SK-N-SH (cell line): Measurements from ENCODE around the gene CEP152.

Source experiments
- CHD2 ChIP-seq: fragments of 150-350 bp; IDR thresholded peaks from 2 replicates; pipeline ENCODE4 v1.6.1; 2018; ENCODE audit warnings: low read length; ENCODE audit not compliant: partially characterized antibody
- CTCF ChIP-seq: fragments of 200-600 bp; sonication (generic); IDR thresholded peaks from 2 replicates; pipeline ENCODE4 v1.6.1; 2017; ENCODE audit warnings: antibody characterized with exemption, mild to moderate bottlenecking, moderate library complexity
- EZH2phosphoT487 ChIP-seq: fragments of 200-600 bp; sonication (generic); IDR thresholded peaks from 2 replicates; pipeline ENCODE4 v1.6.1; 2017; ENCODE audit warnings: low read depth, mixed run types, mild to moderate bottlenecking, antibody characterized with exemption, moderate library complexity, borderline replicate concordance
- FOXM1 ChIP-seq: IDR thresholded peaks from 2 replicates; pipeline ENCODE4 v1.4.0; 2012; ENCODE audit warnings: low read depth, mild to moderate bottlenecking
- MXI1 ChIP-seq: IDR thresholded peaks from 2 replicates; pipeline ENCODE4 v1.6.1; 2012; ENCODE audit warnings: mild to moderate bottlenecking, low read depth, low read length, improper control_type of control experiment
- NRF1 ChIP-seq: IDR thresholded peaks from 2 replicates; pipeline ENCODE4 v1.6.1; 2012; ENCODE audit warnings: low read depth, mild to moderate bottlenecking, low read length
- POLR2AphosphoS5 ChIP-seq: IDR thresholded peaks from 2 replicates; pipeline ENCODE4 v1.6.1; 2012; ENCODE audit warnings: low read depth, low read length
- RAD21 ChIP-seq: IDR thresholded peaks from 2 replicates; pipeline ENCODE4 v1.6.1; 2012; ENCODE audit warnings: mild to moderate bottlenecking, low read length
- RCOR1 ChIP-seq: fragments of 150-350 bp; IDR thresholded peaks from 2 replicates; pipeline ENCODE4 v1.6.1; 2017; ENCODE audit warnings: antibody characterized with exemption, low read length
- REST ChIP-seq: IDR thresholded peaks from 2 replicates; pipeline ENCODE4 v1.6.1; 2012; ENCODE audit warnings: mild to moderate bottlenecking, low read depth, low read length, moderate library complexity
- RFX5 ChIP-seq: IDR thresholded peaks from 2 replicates; pipeline ENCODE4 v1.6.1; 2012; ENCODE audit warnings: mild to moderate bottlenecking, improper control_type of control experiment, low read length
- SIN3A ChIP-seq: IDR thresholded peaks from 2 replicates; pipeline ENCODE4 v1.6.1; 2012; ENCODE audit warnings: low read depth, mild to moderate bottlenecking, low read length, moderate library complexity, borderline replicate concordance
- SMC3 ChIP-seq: IDR thresholded peaks from 2 replicates; pipeline ENCODE4 v1.6.1; 2012; ENCODE audit warnings: low read depth, low read length, improper control_type of control experiment
- TCF12 ChIP-seq: IDR thresholded peaks from 2 replicates; pipeline ENCODE4 v1.4.0; 2012

GRCh38 chr15:48718646-48719045 is 92.2 kb downstream of the CEP152 start:
- TF ChIP-seq RFX5: no peak
- no peak for TF ChIP-seq TCF12
- TF ChIP-seq CTCF: no peak
- TF ChIP-seq NRF1: no peak
- no peak for TF ChIP-seq RCOR1
- TF ChIP-seq SMC3: no peak
- TF ChIP-seq FOXM1: no peak
- no peak for TF ChIP-seq REST
- no peak for TF ChIP-seq POLR2AphosphoS5
- no peak for TF ChIP-seq CHD2
- TF ChIP-seq RAD21: no peak
- no peak for TF ChIP-seq MXI1
- no peak for TF ChIP-seq EZH2phosphoT487
- TF ChIP-seq SIN3A: no peak
